Ramos (cell line): ENCODE measurements around the gene PAXX.

Experiments used
- in situ Hi-C: fragments of 300-500 bp; cut with MboI; formaldehyde crosslinking; loops from one replicate; pipeline ENCODE4 v1.14.3; 2022; ENCODE audit warnings: low sequenced_read_pairs; ENCODE audit not compliant: unreplicated experiment

Gene PAXX

GRCh38 chr9:136979769-136980587 is 12.2 kb upstream of the PAXX start:
- in situ Hi-C loops, result no loop called here

GRCh38 chr9:136980669-136981478 is 11.3 kb upstream of the PAXX start:
- in situ Hi-C loops, result no loop called here

- in situ Hi-C loops, result no loop called here
Measured at GRCh38 chr9:136981588-136982231, 10.5 kb upstream of the PAXX start.

- in situ Hi-C loops, result no loop called here
Measured at GRCh38 chr9:136982232-136983051, 9.8 kb upstream of the PAXX start, which contains the start of gene LCNL1. LCNL1 (plus strand) TSS chr9:136982993; CDS start chr9:136983587, 594 bp downstream.

- in situ Hi-C loops, result no loop called here
Measured at GRCh38 chr9:136983167-136983566, 9.1 kb upstream of the PAXX start.

GRCh38 chr9:136983656-136984314 is 8.4 kb upstream of the PAXX start:
- in situ Hi-C loops, result no loop called here

- in situ Hi-C loops, result no loop called here
Measured at GRCh38 chr9:136984464-136985026, 7.7 kb upstream of the PAXX start.

- in situ Hi-C loops, result no loop called here
Measured at GRCh38 chr9:136985027-136985602, 7.1 kb upstream of the PAXX start.

GRCh38 chr9:136985853-136986252 is 6.4 kb upstream of the PAXX start:
- in situ Hi-C loops, result no loop called here

- in situ Hi-C loops, result no loop called here
Measured at GRCh38 chr9:136988872-136989271, 3.4 kb upstream of the PAXX start.

GRCh38 chr9:136990242-136990911 is 1.8 kb upstream of the PAXX start:
- in situ Hi-C loops, result no loop called here

GRCh38 chr9:136992819-136993369 is 672 bp downstream of the PAXX start:
- in situ Hi-C loops, result no loop called here

- in situ Hi-C loops, result no loop called here
Measured at GRCh38 chr9:136994180-136994887, 2.1 kb downstream of the PAXX start.

- in situ Hi-C loops, result no loop called here
Measured at GRCh38 chr9:136994888-136995230, 2.6 kb downstream of the PAXX start.

- in situ Hi-C loops, result no loop called here
Measured at GRCh38 chr9:136995362-136995761, 3.1 kb downstream of the PAXX start.

- in situ Hi-C loops, result no loop called here
Measured at GRCh38 chr9:136995772-136996311, 3.6 kb downstream of the PAXX start.
